ENCODE results near the gene BBC3.

BBC3 gene

DNA sequence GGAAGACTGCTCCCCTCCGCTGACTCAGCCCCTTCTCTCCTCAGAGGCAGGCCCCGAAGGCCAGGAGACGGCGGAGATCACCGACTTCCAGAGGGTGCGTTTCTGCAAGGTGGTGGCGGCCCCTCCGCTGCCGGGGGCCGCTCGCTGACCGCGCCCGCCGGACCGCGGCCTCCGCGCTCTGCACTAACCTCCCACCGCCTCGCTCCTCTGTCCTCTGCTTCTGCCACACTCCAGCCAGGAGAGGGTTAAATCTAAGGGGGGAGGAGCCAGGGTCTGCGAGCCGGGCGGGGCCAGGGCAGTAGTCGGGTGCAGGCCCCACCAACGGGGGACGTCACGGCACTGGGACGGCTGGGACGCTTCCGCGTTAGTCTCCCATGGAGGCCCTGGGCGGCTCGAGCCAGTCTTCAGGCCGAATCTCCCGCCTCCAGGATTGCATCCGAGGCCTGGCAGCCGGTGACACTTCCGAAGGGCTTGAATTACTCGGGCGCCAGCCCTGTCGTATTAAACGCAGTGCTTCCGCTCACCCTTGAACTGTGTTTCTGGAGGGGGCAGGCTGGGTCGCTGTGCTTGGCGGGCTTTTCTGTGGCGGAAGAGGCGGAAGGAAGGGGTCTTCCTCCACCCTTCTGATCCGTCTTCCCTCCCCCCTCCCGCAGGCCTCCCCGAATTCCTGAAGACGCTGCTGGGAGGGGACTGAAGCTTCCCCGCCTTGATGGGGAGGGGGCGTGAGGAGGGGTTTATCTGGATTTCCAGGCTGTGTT, 42.5 kb upstream of the BBC3 start:
- no peak for FAIRE-seq
- TF ChIP-seq, protein P1, sequence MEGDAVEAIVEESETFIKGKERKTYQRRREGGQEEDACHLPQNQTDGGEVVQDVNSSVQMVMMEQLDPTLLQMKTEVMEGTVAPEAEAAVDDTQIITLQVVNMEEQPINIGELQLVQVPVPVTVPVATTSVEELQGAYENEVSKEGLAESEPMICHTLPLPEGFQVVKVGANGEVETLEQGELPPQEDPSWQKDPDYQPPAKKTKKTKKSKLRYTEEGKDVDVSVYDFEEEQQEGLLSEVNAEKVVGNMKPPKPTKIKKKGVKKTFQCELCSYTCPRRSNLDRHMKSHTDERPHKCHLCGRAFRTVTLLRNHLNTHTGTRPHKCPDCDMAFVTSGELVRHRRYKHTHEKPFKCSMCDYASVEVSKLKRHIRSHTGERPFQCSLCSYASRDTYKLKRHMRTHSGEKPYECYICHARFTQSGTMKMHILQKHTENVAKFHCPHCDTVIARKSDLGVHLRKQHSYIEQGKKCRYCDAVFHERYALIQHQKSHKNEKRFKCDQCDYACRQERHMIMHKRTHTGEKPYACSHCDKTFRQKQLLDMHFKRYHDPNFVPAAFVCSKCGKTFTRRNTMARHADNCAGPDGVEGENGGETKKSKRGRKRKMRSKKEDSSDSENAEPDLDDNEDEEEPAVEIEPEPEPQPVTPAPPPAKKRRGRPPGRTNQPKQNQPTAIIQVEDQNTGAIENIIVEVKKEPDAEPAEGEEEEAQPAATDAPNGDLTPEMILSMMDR (IDR thresholded peaks at IDR 0.05; ENCODE audit: insufficient read depth, missing control alignments), result no peak
- DNase-seq (ENCODE audit: insufficient read length, low spot score), result no peak

DNA sequence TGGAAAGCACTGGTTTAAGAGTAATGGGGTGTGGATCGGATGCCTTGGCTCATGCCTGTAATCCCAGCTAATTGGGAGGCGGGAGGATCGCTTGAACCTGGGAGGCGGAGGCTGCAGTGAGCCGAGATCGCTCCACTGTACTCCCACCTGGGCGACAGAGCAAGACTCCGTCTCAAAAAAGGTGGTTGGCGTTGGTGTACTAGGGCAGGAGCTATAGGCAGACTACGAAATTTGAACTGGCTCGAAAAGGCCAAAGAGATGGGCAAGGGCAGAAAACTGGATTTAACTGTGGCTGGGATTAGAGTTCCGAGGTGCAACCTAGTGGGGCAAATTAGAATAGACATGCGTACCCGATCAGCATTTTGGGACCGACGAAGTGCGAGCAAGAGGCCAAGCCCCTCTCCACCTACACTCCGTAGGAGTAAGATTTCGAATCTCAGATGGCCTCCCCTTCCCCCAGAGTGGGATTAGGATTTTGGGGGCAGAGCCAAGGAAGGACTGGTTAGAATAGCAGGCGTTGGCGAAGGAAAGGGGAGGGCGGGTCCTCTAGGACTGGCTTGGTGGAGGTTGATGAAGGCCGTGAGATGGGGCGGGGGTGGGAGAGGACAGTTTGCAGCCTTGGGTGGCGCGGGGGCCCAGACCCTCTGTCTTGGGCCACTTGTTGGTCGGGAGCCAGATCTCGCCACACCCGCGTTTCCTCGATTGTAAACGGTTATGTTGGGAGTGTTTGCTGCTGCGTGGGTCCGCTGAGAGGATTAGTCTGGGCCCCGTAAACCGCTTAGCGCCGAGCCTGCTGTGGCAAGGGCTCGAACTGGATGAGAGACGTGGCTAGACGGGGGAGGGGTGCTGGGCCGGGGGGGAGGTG, 41.7 kb upstream of the BBC3 start:
- TF ChIP-seq, protein P1 (IDR thresholded peaks at IDR 0.05; ENCODE audit: insufficient read depth, missing control alignments), result no peak
- FAIRE-seq (no peak), DNase-seq (ENCODE audit: insufficient read length, low spot score) (peak; percentile 71)

DNA sequence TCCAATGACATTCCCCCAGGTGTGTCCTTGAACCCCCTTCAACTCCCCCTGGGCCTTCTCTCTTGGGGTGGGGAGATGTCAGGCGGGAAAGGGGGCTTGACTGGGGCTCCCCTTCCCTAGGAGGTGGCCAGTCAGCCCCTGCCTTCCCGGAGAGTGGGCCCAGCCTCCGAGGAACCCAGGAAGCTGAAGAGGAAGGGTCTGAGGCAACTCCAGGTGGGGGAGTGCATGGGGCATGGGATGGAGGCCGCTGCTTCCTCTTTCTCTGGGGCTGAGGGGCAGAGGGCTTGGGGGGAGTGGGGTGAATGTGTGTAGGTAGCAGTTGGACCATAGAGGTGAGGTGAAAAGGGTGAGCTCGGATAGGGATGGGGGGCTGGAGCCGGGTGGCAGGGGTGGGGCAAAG, 41.0 kb upstream of the BBC3 start:
- no peak for FAIRE-seq
- TF ChIP-seq, protein P1 (IDR thresholded peaks at IDR 0.05; ENCODE audit: insufficient read depth, missing control alignments), result no peak

DNA sequence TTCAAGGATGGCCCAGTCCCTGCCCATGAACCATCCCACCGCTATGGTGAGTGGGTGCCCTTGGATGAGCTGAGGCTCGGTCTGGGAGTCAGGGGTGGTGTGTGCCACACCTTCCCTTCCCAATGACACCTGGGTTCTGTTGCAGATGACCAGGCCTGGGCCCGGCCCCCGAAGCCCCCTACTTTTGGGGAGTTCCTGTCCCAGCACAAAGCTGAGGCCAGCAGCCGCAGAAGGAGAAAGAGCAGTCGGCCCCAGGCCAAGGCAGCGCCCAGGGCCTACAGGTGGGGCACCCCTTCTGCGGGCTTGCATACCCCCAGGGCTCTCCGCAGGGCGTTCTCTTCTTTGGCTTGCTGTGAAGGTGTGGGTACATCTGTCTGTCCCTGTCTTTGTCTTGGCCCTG, 39.4 kb upstream of the BBC3 start:
- FAIRE-seq, result no peak
- DNase-seq (ENCODE audit: insufficient read length, low spot score), result no peak
- TF ChIP-seq, protein P1 (IDR thresholded peaks at IDR 0.05; ENCODE audit: insufficient read depth, missing control alignments), result no peak

More for the DNA sequence above, 41.0 kb upstream of the BBC3 start:
- no peak for DNase-seq (ENCODE audit: insufficient read length, low spot score)

DNA sequence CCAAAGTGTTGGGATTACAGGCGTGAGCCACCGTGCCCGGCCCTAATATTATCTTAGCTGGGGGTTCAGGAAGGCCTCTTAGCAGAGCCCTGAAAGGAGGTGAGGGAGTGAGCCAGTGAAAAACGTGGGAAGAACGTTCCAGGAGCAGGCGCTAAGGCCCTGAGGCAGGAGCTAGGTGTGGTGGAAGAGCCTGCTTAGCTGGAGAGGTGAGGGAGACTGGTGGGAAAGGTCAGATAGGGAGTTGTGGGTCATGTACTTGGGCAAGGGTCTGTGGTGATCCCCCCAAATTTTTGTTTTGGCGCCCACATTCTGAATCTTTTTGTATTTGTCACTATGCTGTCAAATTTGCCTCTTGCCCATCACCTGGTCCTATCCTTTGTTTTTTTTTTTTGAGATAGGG, 38.6 kb upstream of the BBC3 start:
- FAIRE-seq (no peak), DNase-seq (ENCODE audit: insufficient read length, low spot score) (no peak)
- TF ChIP-seq, protein P1 (IDR thresholded peaks at IDR 0.05; ENCODE audit: insufficient read depth, missing control alignments), result no peak

DNA sequence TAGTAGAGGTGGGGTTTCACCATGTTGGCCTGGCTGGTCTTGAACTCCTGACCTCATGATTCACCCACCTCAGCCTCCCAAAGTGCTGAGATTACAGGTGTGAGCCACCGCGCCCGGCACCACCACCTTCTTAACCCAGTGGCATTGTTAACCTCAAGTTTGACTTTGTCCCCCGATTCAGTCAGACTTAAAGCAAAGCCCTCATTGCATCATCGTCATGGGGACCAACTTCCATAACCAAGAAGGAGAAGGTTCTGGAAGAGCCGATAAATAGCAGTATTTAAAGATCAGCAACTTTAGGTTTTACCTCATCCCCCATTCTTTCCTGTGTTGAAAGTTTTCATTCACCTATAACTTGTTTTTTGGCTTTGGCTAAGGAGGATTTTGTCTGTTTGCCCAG, 37.0 kb upstream of the BBC3 start:
- TF ChIP-seq, protein P1 (IDR thresholded peaks at IDR 0.05; ENCODE audit: insufficient read depth, missing control alignments), result no peak
- DNase-seq (ENCODE audit: insufficient read length, low spot score), result no peak
- no peak for FAIRE-seq
